OCI-LY1 (cell line): Measurements from ENCODE around the gene GFRA4.

Experiments
- H2AFZ ChIP-seq: fragments of 200-600 bp; sonication (generic), shearing (Covaris generic); 2 replicates; pipeline ENCODE4 v1.6.0; 2014; ENCODE audit warnings: antibody characterized with exemption, mild to moderate bottlenecking, low read length
- H3F3A ChIP-seq: fragments of 200-600 bp; sonication (generic), shearing (Covaris generic); 2 replicates; pipeline ENCODE4 v1.6.0; 2014; ENCODE audit warnings: mild to moderate bottlenecking, antibody characterized with exemption, low read length, moderate library complexity; ENCODE audit not compliant: insufficient read depth
- H3K27ac ChIP-seq: fragments of 200-600 bp; sonication (generic); 2 replicates; pipeline ENCODE4 v1.5.1; 2014; ENCODE audit warnings: low read length, mixed run types, mild to moderate bottlenecking, low read depth; ENCODE audit not compliant: poor library complexity, severe bottlenecking
- H3K27me3 ChIP-seq: fragments of 200-600 bp; sonication (generic); 2 replicates; pipeline ENCODE4 v1.6.0; 2014; ENCODE audit warnings: antibody characterized with exemption, mild to moderate bottlenecking, low read length, moderate library complexity; ENCODE audit not compliant: insufficient read depth
- H3K36me3 ChIP-seq: fragments of 200-600 bp; sonication (generic); 2 replicates; pipeline ENCODE4 v1.6.1; 2014; ENCODE audit warnings: mild to moderate bottlenecking, antibody characterized with exemption, low read length, moderate library complexity, mixed read lengths; ENCODE audit not compliant: insufficient read depth
- H3K4me1 ChIP-seq: fragments of 200-600 bp; sonication (generic); 2 replicates; pipeline ENCODE4 v1.5.1; 2014; ENCODE audit warnings: mild to moderate bottlenecking, low read length, moderate library complexity; ENCODE audit not compliant: insufficient read depth, severe bottlenecking
- H3K4me2 ChIP-seq: fragments of 200-600 bp; sonication (generic), shearing (Covaris generic); 2 replicates; pipeline ENCODE4 v1.6.1; 2014; ENCODE audit warnings: low read length
- H3K4me3 ChIP-seq: fragments of 200-600 bp; sonication (generic); 2 replicates; pipeline ENCODE4 v1.5.1; 2014; ENCODE audit warnings: low read length, low read depth, mild to moderate bottlenecking, mixed read lengths; ENCODE audit not compliant: poor library complexity, severe bottlenecking
- H3K79me2 ChIP-seq: fragments of 200-600 bp; shearing (Covaris generic); 2 replicates; pipeline ENCODE4 v1.6.1; 2016; ENCODE audit warnings: mixed run types, low read length, mixed read lengths; ENCODE audit not compliant: insufficient read depth
- H3K9ac ChIP-seq: fragments of 200-600 bp; sonication (generic), shearing (Covaris generic); 2 replicates; pipeline ENCODE4 v1.6.1; 2014; ENCODE audit warnings: mild to moderate bottlenecking, low read length, mixed read lengths
- H3K9me2 ChIP-seq: fragments of 200-600 bp; sonication (generic), shearing (Covaris generic); 2 replicates; pipeline ENCODE4 v1.6.1; 2014; ENCODE audit warnings: low read depth, mild to moderate bottlenecking, low read length, mixed read lengths
- H3K9me3 ChIP-seq: fragments of 200-600 bp; shearing (Covaris generic); 2 replicates; pipeline ENCODE4 v1.6.1; 2014; ENCODE audit warnings: low read length, mixed read lengths
- H4K20me1 ChIP-seq: fragments of 200-600 bp; sonication (generic), shearing (Covaris generic); 2 replicates; pipeline ENCODE4 v1.6.0; 2016; ENCODE audit warnings: mild to moderate bottlenecking, low read length; ENCODE audit not compliant: insufficient read depth
- CTCF ChIP-seq: fragments of 200-600 bp; sonication (generic), shearing (Covaris generic); IDR thresholded peaks from 2 replicates; pipeline ENCODE4 v1.5.1; 2017; ENCODE audit warnings: mild to moderate bottlenecking, antibody characterized with exemption, low read length, moderate library complexity, mixed read lengths
- EZH2 ChIP-seq: fragments of 200-600 bp; sonication (generic), shearing (Covaris generic); IDR thresholded peaks from 2 replicates; pipeline ENCODE4 v1.8.0; 2017; ENCODE audit warnings: borderline replicate concordance, mixed run types, mild to moderate bottlenecking, antibody characterized with exemption, low read length, moderate library complexity, mixed read lengths

Gene GFRA4

GRCh38 chr20:3680701-3681351, 17.6 kb upstream of the GFRA4 start:
- no peak overlapping the region for H2AFZ ChIP-seq
- H3K27me3 ChIP-seq = peaks cover 6% of the 10 kb centered on the region; the same call in 1 of the 2 replicates
- no peak overlapping the region for H3K4me3 ChIP-seq

GRCh38 chr20:3679749-3680700, 16.8 kb upstream of the GFRA4 start:
- Histone ChIP-seq H3K27me3 (peaks cover 4% of the 10 kb centered on the region; the same call in 1 of the 2 replicates), H3K36me3 (no peaks in the 10 kb centered on the region), H3K9me3 (no peaks in the 10 kb centered on the region), H3K9ac (no peak overlapping the region), H3K27ac (no peak overlapping the region), H3F3A (no peaks in the 10 kb centered on the region), H3K4me2 (no peak overlapping the region), H3K9me2 (no peaks in the 10 kb centered on the region), H3K4me1 (no peaks in the 10 kb centered on the region), H4K20me1 (no peaks in the 10 kb centered on the region), H3K79me2 (no peaks in the 10 kb centered on the region), H2AFZ (no peak overlapping the region), H3K4me3 (no peak overlapping the region)
- no peak for TF ChIP-seq EZH2
- no peak for TF ChIP-seq CTCF

More at GRCh38 chr20:3680701-3681351, 17.6 kb upstream of the GFRA4 start:
- H3K4me2 ChIP-seq = no peak overlapping the region
- no peaks in the 10 kb centered on the region for H3K4me1 ChIP-seq
- H4K20me1 ChIP-seq = no peaks in the 10 kb centered on the region
- TF ChIP-seq EZH2 = no peak
- TF ChIP-seq CTCF = no peak
- no peak overlapping the region for H3K9ac ChIP-seq
- no peaks in the 10 kb centered on the region for H3K9me2 ChIP-seq
- H3K27ac ChIP-seq = no peak overlapping the region
- H3K9me3 ChIP-seq = no peaks in the 10 kb centered on the region
- H3K79me2 ChIP-seq = no peaks in the 10 kb centered on the region
- no peaks in the 10 kb centered on the region for H3K36me3 ChIP-seq
- H3F3A ChIP-seq = no peaks in the 10 kb centered on the region

- Histone ChIP-seq H3F3A (no peaks in the 10 kb centered on the region), H4K20me1 (no peaks in the 10 kb centered on the region), H3K4me2 (no peak overlapping the region), H3K4me3 (no peak overlapping the region), H3K79me2 (no peaks in the 10 kb centered on the region), H3K9me3 (no peaks in the 10 kb centered on the region), H2AFZ (no peak overlapping the region), H3K27ac (no peak overlapping the region), H3K9ac (no peak overlapping the region), H3K36me3 (no peaks in the 10 kb centered on the region), H3K9me2 (no peaks in the 10 kb centered on the region), H3K4me1 (no peaks in the 10 kb centered on the region), H3K27me3 (no peaks in the 10 kb centered on the region)
- TF ChIP-seq EZH2 (no peak), CTCF (no peak)
These were observed 15.9 kb upstream of the GFRA4 start for GRCh38 chr20:3678856-3679720.
